Right kidney (tissue), 1 donor: ENCODE results near the gene LY6G6C.

ENCODE experiments used
- DNase-seq: peaks from one replicate; pipeline ENCODE4 v3.0.0-alpha.2; 2016

LY6G6C gene

GRCh38 chr6:31741815-31742214 is 20.3 kb upstream of the LY6G6C start:
- no peak for DNase-seq

DNA sequence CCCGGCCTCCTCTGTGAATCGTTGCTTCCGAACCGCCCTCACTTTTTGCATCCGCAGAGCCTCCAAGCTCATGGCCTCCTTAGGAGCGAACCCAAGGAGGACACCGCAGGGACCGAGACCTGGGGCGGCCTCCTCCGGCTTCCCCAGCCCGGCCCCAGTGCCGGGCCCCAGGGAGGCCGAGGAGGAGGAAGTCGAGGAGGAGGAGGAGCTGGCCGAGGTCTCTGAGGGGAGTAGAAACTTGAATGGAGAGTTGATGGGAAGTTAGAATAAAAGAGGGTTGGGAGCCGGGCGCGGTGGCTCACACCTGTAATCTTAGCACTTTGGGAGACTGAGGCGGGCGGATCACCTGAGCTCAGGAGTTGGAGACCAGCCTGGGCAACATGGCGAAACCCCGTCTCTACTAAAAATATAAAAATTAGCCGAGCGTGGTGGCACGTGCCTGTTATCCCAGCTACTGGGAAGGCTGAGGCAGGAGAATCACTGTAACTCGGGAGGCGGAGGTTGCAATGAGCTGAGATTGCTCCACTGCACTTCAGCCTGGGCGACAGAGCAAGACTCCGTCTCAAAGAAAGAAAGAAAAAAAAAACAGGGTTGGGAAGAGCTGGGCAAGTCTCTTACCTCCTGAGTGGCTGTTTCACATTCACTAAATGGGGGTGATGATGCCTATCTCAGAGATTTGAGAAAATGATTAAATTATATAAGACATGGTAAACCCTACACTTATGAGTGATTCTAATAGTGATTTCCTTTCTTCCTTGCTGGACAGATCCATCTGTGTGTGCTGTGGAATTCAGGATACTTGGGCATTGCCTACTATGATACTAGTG is 19.1 kb upstream of the LY6G6C start:
- DNase-seq = no peak

GRCh38 chr6:31739639-31740396 is 18.3 kb upstream of the LY6G6C start, which contains the start of gene MSH5:
MSH5 (plus strand) TSS chr6:31740005; CDS start chr6:31740467, 462 bp downstream.
- peak; percentile 94 for DNase-seq

GRCh38 chr6:31737991-31738979 is 16.7 kb upstream of the LY6G6C start:
- peak; percentile 68 for DNase-seq

GRCh38 chr6:31737315-31737990 is 15.9 kb upstream of the LY6G6C start:
- no peak for DNase-seq

DNA sequence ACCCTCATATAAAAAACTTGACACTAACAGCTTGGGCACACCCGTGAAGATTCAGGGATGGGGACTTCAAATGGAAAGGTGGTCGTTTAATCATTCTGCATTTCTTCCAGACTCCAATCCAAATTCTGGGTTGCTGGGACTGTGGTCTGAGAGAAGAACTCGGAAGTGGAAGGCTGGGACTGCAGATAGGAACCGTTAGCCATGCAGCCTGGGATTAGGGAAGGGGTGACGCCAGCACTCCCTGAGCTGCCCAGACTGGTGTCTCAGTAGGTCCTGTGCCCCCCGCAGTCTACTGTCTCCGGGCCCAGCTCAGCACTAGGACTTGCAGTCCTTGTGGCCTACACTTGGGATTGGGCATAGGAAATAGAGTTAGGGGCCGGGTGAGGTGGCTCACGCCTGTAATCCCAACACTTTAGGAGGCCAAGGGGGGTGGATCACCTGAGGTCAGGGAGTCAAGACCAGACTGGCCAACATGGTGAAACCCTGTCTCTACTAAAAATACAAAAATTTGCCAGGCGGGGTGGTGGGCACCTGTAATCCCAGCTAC is 15.3 kb upstream of the LY6G6C start:
- DNase-seq = peak; percentile 35

GRCh38 chr6:31736021-31736767 is 14.6 kb upstream of the LY6G6C start, which contains the start of gene CLIC1:
CLIC1 (minus strand) TSS chr6:31736530; CDS start chr6:31736300, 230 bp downstream.
- peak; percentile 83 for DNase-seq

DNA sequence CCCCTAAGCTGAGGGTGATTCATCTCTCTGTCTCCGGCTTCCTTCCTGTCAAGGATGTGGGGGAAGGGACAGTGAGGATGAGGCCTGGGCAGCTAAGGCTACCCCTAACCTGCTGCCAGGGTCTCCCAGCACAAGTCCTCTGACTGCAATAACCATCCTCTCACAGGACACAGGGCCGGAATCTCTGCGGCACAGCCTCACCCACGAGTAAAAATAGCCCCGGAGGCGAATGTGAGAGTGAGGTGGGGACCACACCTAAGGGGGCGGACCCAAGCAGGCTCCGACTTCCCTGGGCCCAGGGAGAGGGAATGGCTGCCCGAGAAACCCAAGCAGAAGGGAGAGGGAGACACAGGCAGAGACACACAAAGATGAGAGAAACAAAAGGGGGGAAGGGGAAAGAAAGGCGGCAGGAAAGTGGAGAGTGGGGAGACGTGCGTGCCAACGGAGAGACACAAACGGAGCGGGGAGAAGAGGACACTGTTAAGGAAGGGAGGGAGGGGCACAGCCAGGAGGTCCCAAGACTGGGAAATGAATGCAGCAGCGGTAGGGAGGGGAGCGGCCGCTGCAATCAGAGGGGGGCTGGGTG is 13.4 kb upstream of the LY6G6C start:
- no peak for DNase-seq

GRCh38 chr6:31734247-31734820 is 12.8 kb upstream of the LY6G6C start:
- no peak for DNase-seq

GRCh38 chr6:31733734-31734133 is 12.2 kb upstream of the LY6G6C start:
- DNase-seq = no peak

- no peak for DNase-seq
These were observed 10.5 kb upstream of the LY6G6C start for GRCh38 chr6:31732029-31732428.

GRCh38 chr6:31730631-31731086 is 9.1 kb upstream of the LY6G6C start:
- no peak for DNase-seq

DNA sequence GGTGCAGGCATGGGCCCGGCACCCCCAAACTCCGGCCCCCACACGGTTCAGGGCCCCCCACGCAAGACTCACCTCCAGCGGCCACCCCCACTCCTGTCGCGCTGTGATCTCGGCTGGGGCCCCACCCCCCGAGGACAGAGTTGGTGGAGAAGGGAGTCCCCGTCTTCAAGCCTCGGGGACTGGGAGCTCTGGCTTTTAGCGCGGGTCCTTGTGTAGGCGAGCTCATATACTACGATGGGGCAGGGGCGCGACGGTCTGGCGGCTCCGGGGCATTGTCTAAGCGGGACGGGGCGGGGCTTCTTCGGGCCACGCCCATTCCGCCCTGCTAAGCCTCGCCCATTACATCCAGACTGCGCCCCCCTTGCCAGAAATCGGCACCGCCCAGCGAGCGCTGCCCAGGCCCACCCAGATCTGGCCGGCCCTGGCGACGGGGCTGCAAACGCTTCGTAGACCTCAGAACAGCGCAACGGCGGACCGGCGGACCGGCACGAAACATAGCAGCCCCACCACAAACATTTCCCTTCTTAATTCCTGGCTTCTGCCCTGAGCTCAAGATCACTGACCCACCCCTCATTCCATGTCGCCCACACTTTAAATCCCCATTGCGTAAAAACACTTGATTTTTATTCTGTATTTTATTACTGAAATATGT is 8.6 kb upstream of the LY6G6C start:
- peak; percentile 92 for DNase-seq

- DNase-seq = peak; percentile 97
These were observed 8.0 kb upstream of the LY6G6C start for GRCh38 chr6:31729515-31729978.

DNA sequence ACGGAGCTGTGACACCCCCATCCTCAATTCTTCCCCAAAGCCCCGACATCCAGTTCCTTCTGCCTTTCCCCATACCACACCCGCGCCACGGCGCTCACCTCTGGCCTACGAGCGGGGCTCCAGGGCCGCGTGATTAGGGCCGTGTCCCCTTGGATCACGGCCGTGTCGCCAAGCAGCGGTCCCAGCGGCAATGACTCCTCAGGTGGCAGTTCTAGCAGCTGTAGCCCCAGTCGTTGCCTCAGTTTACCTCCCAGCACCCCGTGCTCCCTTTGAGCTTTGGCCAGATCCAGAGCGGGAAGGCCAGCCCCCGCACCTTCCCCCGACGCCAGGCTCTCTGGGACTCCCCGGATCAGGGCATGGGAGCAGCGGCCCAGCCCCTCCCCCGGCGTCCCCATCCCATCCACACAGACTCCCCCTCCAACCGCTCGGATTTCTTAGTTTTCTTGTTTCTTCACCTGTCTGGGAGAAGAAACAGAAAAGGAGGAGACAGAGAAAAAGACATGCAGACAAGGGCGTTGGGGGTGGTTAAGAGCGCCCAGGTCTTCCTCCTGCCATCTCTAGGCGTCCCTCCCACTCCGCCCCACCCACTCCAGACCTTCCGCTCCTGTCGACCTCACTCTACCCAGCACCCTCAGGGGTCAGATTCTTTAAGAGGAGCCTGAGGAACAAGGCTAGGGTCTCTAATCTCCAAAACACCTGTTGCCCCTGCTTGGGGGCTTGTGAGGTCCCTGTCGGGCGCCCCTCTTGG is 7.4 kb upstream of the LY6G6C start, which contains the start of gene DDAH2:
Gene DDAH2 (minus strand): TSS at position 533 of the 748 bp plus-strand sequence. CDS start 138 bp downstream, at position 395.
- DNase-seq = peak; percentile 36

GRCh38 chr6:31727717-31728671 is 6.4 kb upstream of the LY6G6C start:
- DNase-seq = no peak
